DOHH2 (cell line): Measurements from ENCODE around the gene TMEM126B.

Experiments
- H3F3A ChIP-seq: fragments of 200-600 bp; sonication (generic), shearing (Covaris generic); 2 replicates; pipeline ENCODE4 v1.6.0; 2016; ENCODE audit warnings: antibody characterized with exemption, mild to moderate bottlenecking; ENCODE audit not compliant: control insufficient read depth, insufficient read depth
- H3K27ac ChIP-seq: fragments of 200-600 bp; sonication (generic); 2 replicates; pipeline ENCODE4 v1.5.1; 2014; ENCODE audit warnings: low read depth, mild to moderate bottlenecking, low read length, moderate library complexity
- H3K27me3 ChIP-seq: fragments of 200-600 bp; sonication (generic); 2 replicates; pipeline ENCODE4 v1.6.1; 2014; ENCODE audit warnings: mild to moderate bottlenecking, low read length, mixed read lengths; ENCODE audit not compliant: control insufficient read depth
- H3K36me3 ChIP-seq: fragments of 200-600 bp; sonication (generic); 2 replicates; pipeline ENCODE4 v1.6.1; 2014; ENCODE audit warnings: mild to moderate bottlenecking, low read length, moderate library complexity, mixed read lengths; ENCODE audit not compliant: control insufficient read depth
- H3K4me1 ChIP-seq: fragments of 200-600 bp; sonication (generic); 2 replicates; pipeline ENCODE4 v1.6.1; 2014; ENCODE audit warnings: mild to moderate bottlenecking, low read length, mixed read lengths; ENCODE audit not compliant: control insufficient read depth
- H3K4me2 ChIP-seq: fragments of 200-600 bp; sonication (generic); 2 replicates; pipeline ENCODE4 v1.6.0; 2014; ENCODE audit warnings: mild to moderate bottlenecking, low read length, moderate library complexity
- H3K4me3 ChIP-seq: fragments of 200-600 bp; sonication (generic); 2 replicates; pipeline ENCODE4 v1.5.1; 2014; ENCODE audit warnings: mild to moderate bottlenecking, low read length, mixed read lengths
- H3K79me2 ChIP-seq: fragments of 200-600 bp; sonication (generic); 2 replicates; pipeline ENCODE4 v1.6.1; 2014; ENCODE audit warnings: mild to moderate bottlenecking, low read length, mixed read lengths; ENCODE audit not compliant: control insufficient read depth
- H3K9me2 ChIP-seq: fragments of 200-600 bp; sonication (generic); replicated peaks from 2 replicates; pipeline ENCODE4 v1.6.1; 2014; ENCODE audit warnings: mild to moderate bottlenecking, low read length, mixed read lengths; ENCODE audit not compliant: control insufficient read depth
- H3K9me3 ChIP-seq: fragments of 200-600 bp; sonication (generic); 2 replicates; pipeline ENCODE4 v1.6.1; 2014; ENCODE audit warnings: antibody characterized with exemption, low read length, mixed read lengths; ENCODE audit not compliant: control insufficient read depth, insufficient read depth
- H4K20me1 ChIP-seq: fragments of 200-600 bp; sonication (generic); 2 replicates; pipeline ENCODE4 v1.6.0; 2014; ENCODE audit warnings: low read depth, mild to moderate bottlenecking, antibody characterized with exemption, low read length, moderate library complexity; ENCODE audit not compliant: control insufficient read depth, insufficient read depth
- CTCF ChIP-seq: fragments of 200-600 bp; sonication (generic); IDR thresholded peaks from one replicate; pipeline ENCODE4 v1.5.1; 2014; ENCODE audit warnings: antibody characterized with exemption, mild to moderate bottlenecking, low read depth, low read length; ENCODE audit not compliant: poor library complexity, severe bottlenecking
- EZH2phosphoT487 ChIP-seq: fragments of 200-600 bp; sonication (generic); IDR thresholded peaks from 2 replicates; pipeline ENCODE4 v1.6.1; 2017; ENCODE audit warnings: borderline replicate concordance, mild to moderate bottlenecking, antibody characterized with exemption, low read length, moderate library complexity, mixed read lengths

TMEM126B gene

GRCh38 chr11:85627332-85627997, 928 bp upstream of the TMEM126B start, which contains the start of gene DLG2:
DLG2 (minus strand) TSS chr11:85627344.
- Histone ChIP-seq H3K4me3 (peak within 1 kb of the TSS; percentile 97), H3K36me3 (peaks cover 19% of the 10 kb centered on the region), H3K9me3 (no peaks in the 10 kb centered on the region), H3F3A (peaks cover 4% of the 10 kb centered on the region; the same call in 1 of the 2 replicates), H4K20me1 (no peaks in the 10 kb centered on the region), H3K9me2 (no peaks in the 10 kb centered on the region), H3K27me3 (no peaks in the 10 kb centered on the region), H3K4me1 (peaks cover 31% of the 10 kb centered on the region), H3K79me2 (peaks cover 44% of the 10 kb centered on the region), H3K4me2 (peak within 1 kb of the TSS; percentile 93), H3K27ac (peak within 1 kb of the TSS; percentile 41)
- no peak for TF ChIP-seq EZH2phosphoT487
- no peak for TF ChIP-seq CTCF

DNA sequence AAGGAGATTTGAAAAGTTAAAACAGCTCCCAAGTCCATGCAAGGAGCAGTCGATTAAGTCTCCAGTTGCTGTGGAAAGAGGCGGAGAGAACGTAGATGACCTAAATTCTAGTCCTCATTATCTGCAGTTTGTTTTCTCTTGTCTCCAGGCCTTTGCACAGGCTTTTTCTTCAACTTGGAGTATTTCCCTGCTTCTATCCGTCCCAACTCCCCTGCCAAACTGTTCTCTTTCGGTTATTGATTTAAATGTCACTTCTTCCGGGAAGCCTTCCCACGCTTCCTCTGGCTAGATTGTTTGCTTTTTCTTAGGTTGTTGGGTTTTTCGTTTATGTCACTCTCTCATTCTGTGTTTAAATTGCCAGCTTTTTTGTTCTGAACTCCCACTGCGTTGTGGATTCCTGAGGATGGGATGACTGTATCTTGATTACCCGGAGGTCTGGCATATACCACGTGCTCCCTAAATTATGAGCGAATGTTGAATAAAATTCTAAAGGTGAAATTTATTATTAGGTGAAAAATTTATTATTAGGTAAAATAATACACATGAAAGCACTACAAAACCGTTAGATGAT, 463 bp downstream of the TMEM126B start:
- H3K79me2 ChIP-seq, result peaks cover 46% of the 10 kb centered on the region
- peak overlapping the region; percentile 97 for H3K4me3 ChIP-seq
- H3F3A ChIP-seq, result peaks cover 4% of the 10 kb centered on the region; the same call in 1 of the 2 replicates
- H4K20me1 ChIP-seq, result no peaks in the 10 kb centered on the region
- no peaks in the 10 kb centered on the region for H3K9me2 ChIP-seq
- no peaks in the 10 kb centered on the region for H3K9me3 ChIP-seq
- peaks cover 24% of the 10 kb centered on the region for H3K36me3 ChIP-seq
- H3K27ac ChIP-seq, result 0 out of 2 replicates have a peak overlapping the region, but pooled peaks have one; percentile 13
- peaks cover 31% of the 10 kb centered on the region for H3K4me1 ChIP-seq
- peak overlapping the region; percentile 93 for H3K4me2 ChIP-seq
- H3K27me3 ChIP-seq, result no peaks in the 10 kb centered on the region
- no peak for TF ChIP-seq CTCF
- TF ChIP-seq EZH2phosphoT487, result no peak

- Histone ChIP-seq H3K27me3 (no peaks in the 10 kb centered on the region), H3F3A (0 out of 2 replicates have a peak, but pooled peaks cover 2% of the 10 kb centered on the region), H3K4me3 (no peak overlapping the region), H3K79me2 (peaks cover 28% of the 10 kb centered on the region), H4K20me1 (no peaks in the 10 kb centered on the region), H3K9me2 (no peaks in the 10 kb centered on the region), H3K4me1 (peaks cover 3% of the 10 kb centered on the region), H3K4me2 (no peak overlapping the region), H3K36me3 (peaks cover 57% of the 10 kb centered on the region), H3K9me3 (no peaks in the 10 kb centered on the region), H3K27ac (no peak overlapping the region)
- no peak for TF ChIP-seq CTCF
- no peak for TF ChIP-seq EZH2phosphoT487
Measured at GRCh38 chr11:85634747-85635146, 6.4 kb downstream of the TMEM126B start.
